H1 (cell line): ENCODE data around the gene SHC1.

Experiments
- ASH2L ChIP-seq: fragments of 200-600, 300-600 bp; sonication (generic); IDR thresholded peaks from one replicate; pipeline ENCODE4 v1.7.1; 2017; ENCODE audit warnings: low read length
- CTCF ChIP-seq, 3 experiments: IDR thresholded peaks; 1 replicate in 2 of 3; 2 replicates in 1 of 3; pipeline versions ENCODE4 v1.5.1 to v1.6.1; 2011; ENCODE audit warnings: low read length in 3 of 3, mild to moderate bottlenecking in 3 of 3, inconsistent platforms in 2 of 3, low read depth in 1 of 3, moderate library complexity in 1 of 3; ENCODE audit not compliant: insufficient read depth in 1 of 3; ENCODE audit errors: control extremely low read depth in 1 of 3
- HDAC2 ChIP-seq, 2 experiments: fragments of 300-600 bp in 1 of 2; sonication (generic) in 1 of 2; IDR thresholded peaks; 2 replicates each; pipeline ENCODE4 v1.6.1; 2011 to 2012; ENCODE audit warnings: low read depth in 2 of 2, low read length in 2 of 2, mild to moderate bottlenecking in 2 of 2, moderate library complexity in 2 of 2, borderline replicate concordance in 1 of 2, inconsistent platforms in 1 of 2
- MAX ChIP-seq: IDR thresholded peaks from 2 replicates; pipeline ENCODE4 v1.6.1; 2012; ENCODE audit warnings: inconsistent platforms
- NANOG ChIP-seq: IDR thresholded peaks from 2 replicates; pipeline ENCODE4 v1.6.1; 2011; ENCODE audit warnings: low read length, low read depth, mild to moderate bottlenecking, inconsistent platforms; ENCODE audit not compliant: insufficient read depth, poor library complexity, severe bottlenecking
- POLR2A ChIP-seq, 2 experiments: IDR thresholded peaks; 1 replicate in 1 of 2; 2 replicates in 1 of 2; pipeline ENCODE4 v1.6.1; 2011; ENCODE audit warnings: low read depth in 2 of 2, low read length in 2 of 2, mild to moderate bottlenecking in 2 of 2; ENCODE audit errors: control extremely low read depth in 1 of 2

GRCh38 chr1:154934358-154934948 is 36.1 kb downstream of the SHC1 start:
- TF ChIP-seq POLR2A (IDR thresholded peaks at IDR 0.05; ENCODE audit: control extremely low read depth in 1 of 2, low read depth in 2 of 2, low read length in 2 of 2) (no peak), NANOG (no peak), MAX (no peak), HDAC2 (IDR thresholded peaks at IDR 0.05; ENCODE audit: borderline replicate concordance in 1 of 2, low read depth in 2 of 2, low read length in 2 of 2) (no peak), CTCF (IDR thresholded peaks at IDR 0.05; ENCODE audit: control extremely low read depth in 1 of 3, insufficient read depth in 1 of 3, low read depth in 1 of 3, low read length in 3 of 3) (no peak), ASH2L (no peak)
